CD14-positive monocyte (primary cell): ENCODE measurements around the gene AMOTL1. TPM values are rescaled to one million over a fixed set of nuclear protein-coding genes. Genes with fewer than 3 reads are reported as not detected.

ENCODE experiments used
- DNase-seq, 3 donors: peaks; one replicate each; pipeline ENCODE4 v3.0.0-alpha.2; 2011 to 2022
- H2AFZ ChIP-seq: 2 replicates; pipeline ENCODE4 v1.6.0; 2012; ENCODE audit warnings: mild to moderate bottlenecking, low read depth, low read length, inconsistent platforms; ENCODE audit not compliant: insufficient read depth, poor library complexity, severe bottlenecking
- H3K27ac ChIP-seq, 2 donors: 1 replicate in 1 of 2; 2 replicates in 1 of 2; pipeline ENCODE4 v1.5.1; 2012 to 2013; ENCODE audit warnings: low read length in 2 of 2, control low read depth in 1 of 2, inconsistent platforms in 1 of 2, low read depth in 1 of 2, mild to moderate bottlenecking in 1 of 2
- H3K27me3 ChIP-seq, 2 donors: one replicate each; pipeline versions ENCODE4 v1.6.0 to v1.6.1; 2011 to 2013; ENCODE audit warnings: low read length in 2 of 2; ENCODE audit not compliant: control insufficient read depth in 2 of 2, insufficient read depth in 2 of 2
- H3K36me3 ChIP-seq, 2 donors: replicated peaks in 1 of 2; 1 replicate in 1 of 2; 2 replicates in 1 of 2; pipeline versions ENCODE4 v1.5.1 to v1.6.1; 2012 to 2013; ENCODE audit warnings: low read length in 2 of 2, control low read depth in 1 of 2, inconsistent platforms in 1 of 2, mild to moderate bottlenecking in 1 of 2; ENCODE audit not compliant: insufficient read depth in 2 of 2, control insufficient read depth in 1 of 2
- H3K4me1 ChIP-seq, 2 donors: 1 replicate in 1 of 2; 2 replicates in 1 of 2; pipeline versions ENCODE4 v1.5.1 to v1.6.1; 2012 to 2013; ENCODE audit warnings: low read length in 2 of 2, control low read depth in 1 of 2, inconsistent platforms in 1 of 2, mild to moderate bottlenecking in 1 of 2, moderate library complexity in 1 of 2; ENCODE audit not compliant: insufficient read depth in 2 of 2, control insufficient read depth in 1 of 2
- H3K4me2 ChIP-seq: replicated peaks from 2 replicates; pipeline ENCODE3; 2012; ENCODE audit warnings: low read length, moderate library complexity, mild to moderate bottlenecking; ENCODE audit not compliant: poor library complexity, severe bottlenecking; ENCODE audit errors: extremely low read depth
- H3K4me3 ChIP-seq, 3 experiments: fragments of 200-600 bp in 1 of 3; sonication (generic) in 1 of 3; replicated peaks in 1 of 3; 1 replicate in 2 of 3; 2 replicates in 1 of 3; pipeline ENCODE4 v1.5.1; 2011 to 2013; ENCODE audit warnings: low read length in 3 of 3, mild to moderate bottlenecking in 3 of 3, control low read depth in 2 of 3, low read depth in 2 of 3, inconsistent platforms in 1 of 3, moderate library complexity in 1 of 3
- H3K79me2 ChIP-seq: 2 replicates; pipeline ENCODE4 v1.6.0; 2012; ENCODE audit warnings: mild to moderate bottlenecking, control low read depth, inconsistent platforms, low read length, moderate library complexity; ENCODE audit not compliant: insufficient read depth
- H3K9ac ChIP-seq: 2 replicates; pipeline ENCODE4 v1.6.0; 2017; ENCODE audit warnings: low read length, mild to moderate bottlenecking; ENCODE audit not compliant: insufficient read depth, poor library complexity, severe bottlenecking
- H3K9me3 ChIP-seq, 2 donors: replicated peaks in 1 of 2; 1 replicate in 1 of 2; 2 replicates in 1 of 2; pipeline versions ENCODE4 v1.5.1 to v1.6.1; 2012 to 2013; ENCODE audit warnings: low read length in 2 of 2, control low read depth in 1 of 2; ENCODE audit not compliant: control insufficient read depth in 1 of 2, insufficient read depth in 1 of 2
- H4K20me1 ChIP-seq: 2 replicates; pipeline ENCODE4 v1.6.0; 2012; ENCODE audit warnings: mild to moderate bottlenecking, low read length, control low read depth, moderate library complexity; ENCODE audit not compliant: insufficient read depth
- H3K27ac Mint-ChIP-seq, 7 donors: one replicate each; pipeline ENCODE4 v1.8.0; 2020; ENCODE audit warnings: mild to moderate bottlenecking in 7 of 7, mixed read lengths in 7 of 7, moderate library complexity in 6 of 7, inconsistent platforms in 2 of 7
- H3K27me3 Mint-ChIP-seq, 3 donors: one replicate each; pipeline ENCODE4 v1.8.0; 2021 to 2022; ENCODE audit warnings: low read depth in 3 of 3, mild to moderate bottlenecking in 3 of 3, mixed read lengths in 3 of 3, moderate library complexity in 3 of 3, inconsistent platforms in 1 of 3
- H3K36me3 Mint-ChIP-seq, 2 donors: one replicate each; pipeline ENCODE4 v1.8.0; 2020; ENCODE audit warnings: mixed read lengths in 2 of 2, inconsistent platforms in 1 of 2, mild to moderate bottlenecking in 1 of 2
- H3K4me1 Mint-ChIP-seq: one replicate; pipeline ENCODE4 v1.8.0; 2020; ENCODE audit warnings: mild to moderate bottlenecking, mixed read lengths
- H3K4me3 Mint-ChIP-seq, 2 donors: one replicate each; pipeline ENCODE4 v1.8.0; 2020; ENCODE audit warnings: mild to moderate bottlenecking in 2 of 2, mixed read lengths in 2 of 2, moderate library complexity in 1 of 2
- H3K9me3 Mint-ChIP-seq, 7 donors: one replicate each; pipeline ENCODE4 v1.8.0; 2020 to 2022; ENCODE audit warnings: mixed read lengths in 7 of 7, mild to moderate bottlenecking in 6 of 7, moderate library complexity in 6 of 7, inconsistent platforms in 2 of 7
- WGBS: methylation state at CpG from one replicate; pipeline ENCODE4 v1.1.5; 2013; ENCODE audit warnings: missing lambda C conversion rate; ENCODE audit not compliant: insufficient coverage; 5-methylcytosine and 5-hydroxymethylcytosine counted together
- intact Hi-C, 2 donors: fragments of 100-400 bp; cut with micrococcal nuclease; formaldehyde crosslinking; loops; one replicate each; pipeline versions ENCODE4 v1.15.0 to v1.15.1; 2023
- polyA plus RNA-seq, 3 donors: library from polyadenylated mRNA; depleted of rRNA in 1 of 3; unstranded in 2 of 3; stranded (reverse) in 1 of 3; fragments of 300-500 nt in 2 of 3; fragments of >200 nt in 1 of 3; fragmentation: Illumina TruSeq in 2 of 3; gene quantifications; 1 replicate in 2 of 3; 2 replicates in 1 of 3; pipeline ENCODE4 v1.2.3, GENCODE V29; 2012 to 2021
- TF ChIP-seq, protein P1 (sequence below): fragments of 200-600 bp; IDR thresholded peaks from one replicate; pipeline ENCODE4 v1.8.0; 2022; ENCODE audit warnings: antibody characterized with exemption, mild to moderate bottlenecking

Gene AMOTL1
- polyA plus RNA-seq, 3 donors, result 0.41 to 0.66 (median 0.46) TPM

DNA sequence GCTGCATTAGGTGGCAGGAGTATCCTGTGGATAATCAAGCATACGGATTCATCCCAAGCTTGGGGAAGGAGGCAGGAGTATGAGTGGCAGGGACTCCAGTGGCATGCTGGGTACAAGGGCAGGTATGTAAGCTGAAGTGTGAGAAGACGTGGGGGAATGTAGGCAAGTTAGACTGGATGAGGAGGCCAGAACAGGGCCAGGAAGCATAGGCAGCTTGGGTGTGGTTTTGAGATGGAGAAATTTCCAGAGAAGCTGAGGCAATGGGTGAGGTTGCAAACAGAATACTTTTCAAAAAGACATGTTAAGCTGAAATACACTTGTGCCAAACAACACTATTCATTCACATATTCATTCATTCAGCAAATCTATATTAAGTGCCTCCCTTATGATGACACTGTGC lies 43.1 kb upstream of the AMOTL1 start:
- Mint-ChIP-seq H3K4me3 (peak overlapping the region in 1 of 2 donors; percentile 33), H3K27ac (peak overlapping the region in 5 of 7 donors; percentile 0 to 70 (median 61)), H3K4me1 (peaks cover 24% of the 10 kb centered on the region), H3K36me3 (no peaks in the 10 kb centered on the region), H3K27me3 (peaks cover 0 to 5% (median 3%) of the 10 kb centered on the region in 3 donors), H3K9me3 (peaks cover 0 to 4% (median 0%) of the 10 kb centered on the region in 7 donors)
- Histone ChIP-seq H4K20me1 (no peaks in the 10 kb centered on the region), H2AFZ (peak overlapping the region; percentile 7), H3K79me2 (no peaks in the 10 kb centered on the region), H3K4me2 (no peak overlapping the region), H3K36me3 (no peaks in the 10 kb centered on the region), H3K4me1 (peaks cover 20 to 23% of the 10 kb centered on the region in 2 donors), H3K27me3 (peaks cover 0 to 3% of the 10 kb centered on the region in 2 donors), H3K9me3 (no peaks in the 10 kb centered on the region), H3K4me3 (no peak overlapping the region), H3K27ac (peak overlapping the region in 1 of 2 donors; percentile 58), H3K9ac (no peak overlapping the region)
- intact Hi-C loops, result no loop called here
- whole genome bisulfite sequencing, result 67% methylated on average over 2 of the region's 2 CpGs
- TF ChIP-seq, protein P1, sequence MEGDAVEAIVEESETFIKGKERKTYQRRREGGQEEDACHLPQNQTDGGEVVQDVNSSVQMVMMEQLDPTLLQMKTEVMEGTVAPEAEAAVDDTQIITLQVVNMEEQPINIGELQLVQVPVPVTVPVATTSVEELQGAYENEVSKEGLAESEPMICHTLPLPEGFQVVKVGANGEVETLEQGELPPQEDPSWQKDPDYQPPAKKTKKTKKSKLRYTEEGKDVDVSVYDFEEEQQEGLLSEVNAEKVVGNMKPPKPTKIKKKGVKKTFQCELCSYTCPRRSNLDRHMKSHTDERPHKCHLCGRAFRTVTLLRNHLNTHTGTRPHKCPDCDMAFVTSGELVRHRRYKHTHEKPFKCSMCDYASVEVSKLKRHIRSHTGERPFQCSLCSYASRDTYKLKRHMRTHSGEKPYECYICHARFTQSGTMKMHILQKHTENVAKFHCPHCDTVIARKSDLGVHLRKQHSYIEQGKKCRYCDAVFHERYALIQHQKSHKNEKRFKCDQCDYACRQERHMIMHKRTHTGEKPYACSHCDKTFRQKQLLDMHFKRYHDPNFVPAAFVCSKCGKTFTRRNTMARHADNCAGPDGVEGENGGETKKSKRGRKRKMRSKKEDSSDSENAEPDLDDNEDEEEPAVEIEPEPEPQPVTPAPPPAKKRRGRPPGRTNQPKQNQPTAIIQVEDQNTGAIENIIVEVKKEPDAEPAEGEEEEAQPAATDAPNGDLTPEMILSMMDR, result no peak
- DNase-seq, result peak in 1 of 3 donors; percentile 6

DNA sequence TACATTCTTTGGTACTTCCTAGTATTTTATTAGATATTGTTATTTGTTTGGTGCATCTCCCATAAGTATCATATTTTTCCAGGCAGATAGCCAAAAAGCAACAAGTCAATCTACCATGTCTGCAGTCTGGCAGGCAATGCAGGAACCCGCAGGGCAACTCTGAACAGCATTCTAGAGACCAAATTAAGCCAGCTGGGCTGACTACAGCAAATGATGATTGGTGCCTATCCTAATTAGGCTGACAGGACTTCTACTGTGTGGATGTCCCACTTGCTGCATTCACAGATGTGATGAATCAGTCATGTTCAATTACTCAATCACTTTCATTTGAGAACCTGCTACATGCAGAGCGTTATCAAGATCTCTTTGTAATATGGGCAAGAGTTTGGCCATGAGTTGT lies 40.3 kb upstream of the AMOTL1 start:
- H3K4me2 ChIP-seq, result no peak overlapping the region
- H3K4me1 Mint-ChIP-seq, result peaks cover 34% of the 10 kb centered on the region
- intact Hi-C loops, result no loop called here
- H3K4me3 ChIP-seq, result no peak overlapping the region
- WGBS, result 100% methylated on average over 1 of the region's 2 CpGs
- no peak overlapping the region for H3K4me3 Mint-ChIP-seq
- no peak for DNase-seq
- H3K27me3 ChIP-seq, result no peaks in the 10 kb centered on the region
- peaks cover 20 to 26% of the 10 kb centered on the region in 2 donors for H3K4me1 ChIP-seq
- H3K27ac Mint-ChIP-seq, result no peak overlapping the region
- no peaks in the 10 kb centered on the region for H3K36me3 ChIP-seq
- H3K9me3 Mint-ChIP-seq, result peaks cover 0 to 4% (median 0%) of the 10 kb centered on the region in 7 donors
- H3K27me3 Mint-ChIP-seq, result peaks cover 0 to 1% (median 0%) of the 10 kb centered on the region in 3 donors
- H3K36me3 Mint-ChIP-seq, result no peaks in the 10 kb centered on the region
- H2AFZ ChIP-seq, result no peak overlapping the region
- no peak overlapping the region for H3K27ac ChIP-seq
- TF ChIP-seq, protein P1, result no peak
- no peak overlapping the region for H3K9ac ChIP-seq
- no peaks in the 10 kb centered on the region for H4K20me1 ChIP-seq
- H3K9me3 ChIP-seq, result no peaks in the 10 kb centered on the region
- no peaks in the 10 kb centered on the region for H3K79me2 ChIP-seq
